ENCODE results near the gene TSPO2. TPM values are rescaled to one million over a fixed set of nuclear protein-coding genes. Genes with fewer than 3 reads are reported as not detected.

Gene TSPO2
- total and polyA plus RNA-seq, 9 of the 15 experiments (the other 6 are each of a cell fraction or from before 2014, with no cell fraction given): not detected

DNA sequence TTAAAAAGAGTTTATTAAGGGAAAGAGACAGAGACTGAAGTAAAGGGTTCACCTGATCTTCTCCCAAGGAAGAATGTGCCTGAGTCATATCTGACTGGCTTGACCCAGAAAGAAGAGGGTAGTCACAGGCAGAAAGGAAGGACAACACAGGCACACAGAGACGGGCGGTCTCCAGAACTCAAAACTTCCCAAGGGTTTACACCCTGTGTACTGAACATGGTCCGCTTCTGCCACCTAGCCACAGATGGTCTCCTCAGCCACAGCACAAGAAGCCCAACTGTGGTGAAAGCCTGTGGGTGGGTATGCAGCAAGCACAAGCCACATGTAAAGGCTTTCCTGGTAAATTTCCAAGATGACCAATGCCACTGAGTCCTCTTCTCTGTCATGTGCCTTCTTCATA lies 20.4 kb upstream of the TSPO2 start (continued):
- TF ChIP-seq NFIC (IDR thresholded peaks at IDR 0.05) (no peak), TBL1XR1 (IDR thresholded peaks at IDR 0.05; ENCODE audit: low read length in 2 of 2) (no peak), RAD21 (CRISPR knock-in tag; conservative IDR thresholded peaks at IDR 0.05 in 1 of 2, IDR thresholded peaks at IDR 0.05 in 1 of 2) (peak in 1 of 2 experiments; percentile 56; a peak in 2 of 4 replicates), MTA3 (IDR thresholded peaks at IDR 0.05; ENCODE audit: borderline replicate concordance) (no peak), NCOA4 (IDR thresholded peaks at IDR 0.05; ENCODE audit: partially characterized antibody) (no peak)
- TF ChIP-seq, protein P1, sequence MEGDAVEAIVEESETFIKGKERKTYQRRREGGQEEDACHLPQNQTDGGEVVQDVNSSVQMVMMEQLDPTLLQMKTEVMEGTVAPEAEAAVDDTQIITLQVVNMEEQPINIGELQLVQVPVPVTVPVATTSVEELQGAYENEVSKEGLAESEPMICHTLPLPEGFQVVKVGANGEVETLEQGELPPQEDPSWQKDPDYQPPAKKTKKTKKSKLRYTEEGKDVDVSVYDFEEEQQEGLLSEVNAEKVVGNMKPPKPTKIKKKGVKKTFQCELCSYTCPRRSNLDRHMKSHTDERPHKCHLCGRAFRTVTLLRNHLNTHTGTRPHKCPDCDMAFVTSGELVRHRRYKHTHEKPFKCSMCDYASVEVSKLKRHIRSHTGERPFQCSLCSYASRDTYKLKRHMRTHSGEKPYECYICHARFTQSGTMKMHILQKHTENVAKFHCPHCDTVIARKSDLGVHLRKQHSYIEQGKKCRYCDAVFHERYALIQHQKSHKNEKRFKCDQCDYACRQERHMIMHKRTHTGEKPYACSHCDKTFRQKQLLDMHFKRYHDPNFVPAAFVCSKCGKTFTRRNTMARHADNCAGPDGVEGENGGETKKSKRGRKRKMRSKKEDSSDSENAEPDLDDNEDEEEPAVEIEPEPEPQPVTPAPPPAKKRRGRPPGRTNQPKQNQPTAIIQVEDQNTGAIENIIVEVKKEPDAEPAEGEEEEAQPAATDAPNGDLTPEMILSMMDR (IDR thresholded peaks at IDR 0.05 in 2 of 3, conservative IDR thresholded peaks at IDR 0.05 in 1 of 3; ENCODE audit: insufficient read depth in 2 of 3, low read depth in 1 of 3, low read length in 3 of 3): peak; percentile 22 to 57 (median 34); a peak in 3 of 6 replicates

DNA sequence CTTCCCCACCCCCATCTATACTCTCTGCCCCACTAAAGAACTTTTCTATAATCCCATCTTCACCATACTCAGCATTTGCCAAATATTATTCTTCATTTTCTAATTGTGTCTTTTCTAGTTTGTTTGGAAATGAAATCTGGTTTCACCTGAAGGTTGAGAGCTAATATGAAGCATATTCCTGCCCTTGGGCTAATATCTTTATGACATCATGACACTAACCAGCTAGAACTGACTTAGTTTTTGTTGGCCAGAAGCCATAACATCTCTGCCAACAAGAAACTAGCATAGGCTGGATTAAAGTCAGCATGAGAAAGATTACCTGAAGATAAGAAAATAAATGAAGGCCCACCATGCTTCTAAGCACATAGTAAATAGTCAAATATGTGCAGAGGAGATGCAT lies 20.0 kb upstream of the TSPO2 start:
- FAIRE-seq (no peak), ATAC-seq (no peak), DNase-seq (ENCODE audit: extremely low read depth in 1 of 4, low spot score in 3 of 4) (no peak)
- Histone ChIP-seq H3K9me3 (replicated peaks; ENCODE audit: control insufficient read depth, insufficient read depth, low read depth, low read length) (no peaks in the 10 kb centered on the region), H3K4me3 (no peak overlapping the region), H3K9ac (ENCODE audit: insufficient read depth in 1 of 2, low read depth in 2 of 2, low read length in 2 of 2) (no peak overlapping the region), H4K20me1 (replicated peaks; ENCODE audit: control insufficient read depth, insufficient read depth, low read length) (no peaks in the 10 kb centered on the region), H3K27me3 (ENCODE audit: control insufficient read depth in 2 of 2, insufficient read depth in 2 of 2, low read length in 2 of 2) (peaks cover 10 to 17% of the 10 kb centered on the region in 2 experiments; a peak in 3 of 5 replicates), H2AFZ (ENCODE audit: low read depth, low read length) (no peak overlapping the region), H3K79me2 (ENCODE audit: control insufficient read depth, insufficient read depth, low read length) (no peaks in the 10 kb centered on the region), H3K36me3 (ENCODE audit: control insufficient read depth, insufficient read depth, low read length) (no peaks in the 10 kb centered on the region), H3K27ac (ENCODE audit: extremely low read depth, low read depth, low read length) (no peak overlapping the region), H3K9me1 (ENCODE audit: control insufficient read depth, insufficient read depth, low read length) (no peaks in the 10 kb centered on the region), H3K4me1 (replicated peaks in 1 of 2; ENCODE audit: control insufficient read depth in 2 of 2, insufficient read depth in 2 of 2, low read length in 2 of 2) (no peaks in the 10 kb centered on the region), H3K4me2 (ENCODE audit: insufficient read depth, low read length) (no peak overlapping the region)
- intact Hi-C loops (cut with micrococcal nuclease) (loop anchor here (10.0 kb wide), 1 partner anchor 477 kb away; no protein-coding TSS in a partner anchor), in situ Hi-C loops (cut with MboI) (no loop called here)
- ChIA-PET CTCF (ENCODE audit: low intra/inter-chr PET ratio) (no interaction called here), POLR2A (interaction anchor here (0.6 kb wide), 1 partner anchor 220 kb away, joined by 3 read pairs; no protein-coding TSS in a partner anchor)
- BruUV-seq (replicated peaks): no TSS peak
- TF ChIP-seq NFIC (IDR thresholded peaks at IDR 0.05): peak; percentile 9; the same call in 1 of the 2 replicates
- TF ChIP-seq MEF2D (tag; conservative IDR thresholded peaks at IDR 0.05; ENCODE audit: low read depth): no peak

All from K562 (cell line).